OCI-LY7 (cell line): ENCODE data around the gene MYRIP.

Experiments
- EZH2phosphoT487 ChIP-seq: fragments of 200-600 bp; sonication (generic); IDR thresholded peaks from 2 replicates; pipeline ENCODE4 v1.6.1; 2018; ENCODE audit warnings: low read depth, borderline replicate concordance, mild to moderate bottlenecking, mixed run types, antibody characterized with exemption, low read length, moderate library complexity, mixed read lengths
- TF ChIP-seq, protein P1 (sequence below): fragments of 200-600 bp; sonication (generic); conservative IDR thresholded peaks from 2 replicates; pipeline ENCODE4 v1.5.1; 2014; ENCODE audit warnings: mild to moderate bottlenecking, antibody characterized with exemption, low read length, moderate library complexity, mixed read lengths

DNA sequence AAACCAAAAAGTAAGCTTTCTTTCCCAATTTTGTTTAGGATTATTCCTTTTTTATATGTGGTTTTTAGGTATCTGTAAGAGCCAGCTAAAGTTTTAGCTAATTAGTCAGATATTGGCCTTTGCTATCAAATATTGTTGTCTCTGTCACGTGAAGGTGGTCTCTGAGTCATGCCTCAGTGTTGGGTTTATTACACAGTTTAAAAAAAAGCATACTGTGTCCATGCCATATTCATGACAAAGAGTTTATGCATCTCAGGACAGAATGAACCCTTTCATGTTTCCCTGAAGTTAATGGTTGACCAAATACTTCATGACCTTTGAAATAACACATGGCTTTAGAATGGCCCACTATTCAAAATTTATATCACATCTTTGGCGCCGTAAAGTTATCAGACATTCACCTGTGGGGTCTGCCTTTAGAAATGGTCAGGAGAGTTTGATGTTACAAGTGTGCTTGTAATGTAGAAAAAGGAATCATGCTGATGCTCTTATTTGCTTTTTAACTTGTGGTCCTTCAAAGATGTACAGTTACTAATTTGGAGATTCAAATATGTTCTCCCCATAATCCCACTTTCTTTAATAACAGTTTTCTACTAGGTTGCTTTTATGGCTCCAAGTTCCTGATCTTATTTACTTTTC lies 101.5 kb downstream of the MYRIP start:
- TF ChIP-seq, protein P1, sequence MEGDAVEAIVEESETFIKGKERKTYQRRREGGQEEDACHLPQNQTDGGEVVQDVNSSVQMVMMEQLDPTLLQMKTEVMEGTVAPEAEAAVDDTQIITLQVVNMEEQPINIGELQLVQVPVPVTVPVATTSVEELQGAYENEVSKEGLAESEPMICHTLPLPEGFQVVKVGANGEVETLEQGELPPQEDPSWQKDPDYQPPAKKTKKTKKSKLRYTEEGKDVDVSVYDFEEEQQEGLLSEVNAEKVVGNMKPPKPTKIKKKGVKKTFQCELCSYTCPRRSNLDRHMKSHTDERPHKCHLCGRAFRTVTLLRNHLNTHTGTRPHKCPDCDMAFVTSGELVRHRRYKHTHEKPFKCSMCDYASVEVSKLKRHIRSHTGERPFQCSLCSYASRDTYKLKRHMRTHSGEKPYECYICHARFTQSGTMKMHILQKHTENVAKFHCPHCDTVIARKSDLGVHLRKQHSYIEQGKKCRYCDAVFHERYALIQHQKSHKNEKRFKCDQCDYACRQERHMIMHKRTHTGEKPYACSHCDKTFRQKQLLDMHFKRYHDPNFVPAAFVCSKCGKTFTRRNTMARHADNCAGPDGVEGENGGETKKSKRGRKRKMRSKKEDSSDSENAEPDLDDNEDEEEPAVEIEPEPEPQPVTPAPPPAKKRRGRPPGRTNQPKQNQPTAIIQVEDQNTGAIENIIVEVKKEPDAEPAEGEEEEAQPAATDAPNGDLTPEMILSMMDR, result no peak
- no peak for TF ChIP-seq EZH2phosphoT487
